IPS-NIHi11 (cell line): ENCODE results near the gene SNX24.
"Not testable (repeated sequence)": the region's sequence is repeated elsewhere in the genome, so short reads cannot be mapped to it uniquely, and the experiment has no call there.

Experiments used
- DNase-seq: peaks from one replicate; pipeline ENCODE4 v3.0.0; 2012; ENCODE audit warnings: mixed read lengths, low spot score

The SNX24 gene

GRCh38 chr5:122845229-122846050 is at the start of gene SNX24:
Gene SNX24 (plus strand): TSS chr5:122845613. CDS start chr5:122845634, 21 bp downstream.
- peak; percentile 93 for DNase-seq

GRCh38 chr5:122805481-122805880 is 39.9 kb upstream of the SNX24 start:
- no peak for DNase-seq

GRCh38 chr5:122810405-122810804 is 35.0 kb upstream of the SNX24 start:
- DNase-seq: no peak

- no peak for DNase-seq
Measured at GRCh38 chr5:122815218-122815767, 30.1 kb upstream of the SNX24 start.

- DNase-seq: peak; percentile 29
Measured at GRCh38 chr5:122816756-122817155, 28.7 kb upstream of the SNX24 start.

- no peak for DNase-seq
Measured at GRCh38 chr5:122831984-122832383, 13.4 kb upstream of the SNX24 start.

GRCh38 chr5:122835681-122836080 is 9.7 kb upstream of the SNX24 start:
- DNase-seq: no peak

GRCh38 chr5:122836947-122837346 is 8.5 kb upstream of the SNX24 start:
- no peak for DNase-seq

GRCh38 chr5:122839731-122840130 is 5.7 kb upstream of the SNX24 start:
- no peak for DNase-seq

- DNase-seq: no peak
Measured at GRCh38 chr5:122842016-122842580, 3.3 kb upstream of the SNX24 start.

- DNase-seq: no peak
Measured at GRCh38 chr5:122844136-122844909, 1.1 kb upstream of the SNX24 start.

- peak; percentile 31 for DNase-seq
Measured at GRCh38 chr5:122844910-122845228, 544 bp upstream of the SNX24 start.

GRCh38 chr5:122846051-122846550 is 688 bp downstream of the SNX24 start:
- DNase-seq: no peak

GRCh38 chr5:122847687-122848081 is 2.3 kb downstream of the SNX24 start:
- DNase-seq: no peak

GRCh38 chr5:122849771-122850170 is 4.4 kb downstream of the SNX24 start:
- no peak for DNase-seq

- DNase-seq: not testable (repeated sequence)
Measured at GRCh38 chr5:122857538-122857937, 12.1 kb downstream of the SNX24 start.

GRCh38 chr5:122858451-122858850 is 13.0 kb downstream of the SNX24 start:
- DNase-seq: no peak

- no peak for DNase-seq
Measured at GRCh38 chr5:122863240-122863639, 17.8 kb downstream of the SNX24 start.

GRCh38 chr5:122863721-122864120 is 18.3 kb downstream of the SNX24 start:
- DNase-seq: no peak

GRCh38 chr5:122864400-122864799 is 19.0 kb downstream of the SNX24 start:
- no peak for DNase-seq

- DNase-seq: no peak
Measured at GRCh38 chr5:122864842-122865241, 19.4 kb downstream of the SNX24 start.

- no peak for DNase-seq
Measured at GRCh38 chr5:122870219-122870856, 24.9 kb downstream of the SNX24 start.
